Body of pancreas (tissue), 4 donors: ENCODE data around the gene SPATA17.

ENCODE experiments used
- POLR2A ChIP-seq, 3 donors: fragments of 450-650 bp; IDR thresholded peaks; one replicate each; pipeline ENCODE4 v1.6.1; 2016; ENCODE audit warnings: antibody characterized with exemption in 3 of 3, mild to moderate bottlenecking in 2 of 3
- TF ChIP-seq, protein P1 (sequence below), 7 experiments: fragments of 450-650 bp in 4 of 7; fragments of 200-600 bp in 3 of 7; sonication (generic) in 3 of 7; IDR thresholded peaks; one replicate each; pipeline ENCODE4 v1.5.1; 2016 to 2019; ENCODE audit warnings: antibody characterized with exemption in 7 of 7

- TF ChIP-seq, protein P1, sequence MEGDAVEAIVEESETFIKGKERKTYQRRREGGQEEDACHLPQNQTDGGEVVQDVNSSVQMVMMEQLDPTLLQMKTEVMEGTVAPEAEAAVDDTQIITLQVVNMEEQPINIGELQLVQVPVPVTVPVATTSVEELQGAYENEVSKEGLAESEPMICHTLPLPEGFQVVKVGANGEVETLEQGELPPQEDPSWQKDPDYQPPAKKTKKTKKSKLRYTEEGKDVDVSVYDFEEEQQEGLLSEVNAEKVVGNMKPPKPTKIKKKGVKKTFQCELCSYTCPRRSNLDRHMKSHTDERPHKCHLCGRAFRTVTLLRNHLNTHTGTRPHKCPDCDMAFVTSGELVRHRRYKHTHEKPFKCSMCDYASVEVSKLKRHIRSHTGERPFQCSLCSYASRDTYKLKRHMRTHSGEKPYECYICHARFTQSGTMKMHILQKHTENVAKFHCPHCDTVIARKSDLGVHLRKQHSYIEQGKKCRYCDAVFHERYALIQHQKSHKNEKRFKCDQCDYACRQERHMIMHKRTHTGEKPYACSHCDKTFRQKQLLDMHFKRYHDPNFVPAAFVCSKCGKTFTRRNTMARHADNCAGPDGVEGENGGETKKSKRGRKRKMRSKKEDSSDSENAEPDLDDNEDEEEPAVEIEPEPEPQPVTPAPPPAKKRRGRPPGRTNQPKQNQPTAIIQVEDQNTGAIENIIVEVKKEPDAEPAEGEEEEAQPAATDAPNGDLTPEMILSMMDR (IDR thresholded peaks at IDR 0.05): no peak
- no peak for TF ChIP-seq POLR2A (IDR thresholded peaks at IDR 0.05)
Observed at GRCh38 chr1:217881607-217882332, 250.6 kb downstream of the SPATA17 start.
